ENCODE measurements around the gene CALU. TPM values are rescaled to one million over a fixed set of nuclear protein-coding genes. Genes with fewer than 3 reads are reported as not detected.

CALU gene
- total RNA-seq, 2 experiments from 2014 or later: 28.4 to 29.9 TPM

DNA sequence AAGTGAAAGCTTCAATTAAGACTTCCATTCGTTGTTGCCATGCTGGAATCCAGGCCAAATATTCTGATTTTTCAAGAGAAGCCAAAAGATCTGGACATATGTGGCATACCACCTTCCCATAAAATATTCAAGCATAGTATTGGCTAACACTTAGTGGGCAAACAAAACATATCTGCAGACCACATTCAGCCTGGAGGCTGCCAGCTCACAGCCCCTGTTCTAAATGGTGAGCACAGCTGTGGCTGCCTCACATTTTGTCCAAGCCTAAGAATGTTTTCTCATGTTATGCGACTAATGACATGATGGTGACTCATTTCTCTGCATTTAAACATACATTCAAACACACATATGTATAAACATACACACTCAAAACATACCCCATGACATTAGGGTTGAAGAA is 10.6 kb upstream of the CALU start:
- H3K4me1 Mint-ChIP-seq (ENCODE audit: low read depth): no peaks in the 10 kb centered on the region
- Histone ChIP-seq H3K4me1 (ENCODE audit: insufficient read depth, low read length) (no peaks in the 10 kb centered on the region), H3K27ac (ENCODE audit: low read depth in 1 of 2, low read length in 2 of 2) (no peak overlapping the region), H3K36me3 (ENCODE audit: insufficient read depth, low read length) (no peaks in the 10 kb centered on the region), H3K27me3 (ENCODE audit: control insufficient read depth in 1 of 2, insufficient read depth in 2 of 2, low read length in 2 of 2) (peaks cover 0 to 3% of the 10 kb centered on the region in 2 experiments), H3K4me3 (ENCODE audit: low read length) (no peak overlapping the region), H3K9me3 (ENCODE audit: control insufficient read depth in 1 of 2, insufficient read depth in 1 of 2, low read length in 2 of 2) (no peaks in the 10 kb centered on the region)
- TF ChIP-seq, protein P1, sequence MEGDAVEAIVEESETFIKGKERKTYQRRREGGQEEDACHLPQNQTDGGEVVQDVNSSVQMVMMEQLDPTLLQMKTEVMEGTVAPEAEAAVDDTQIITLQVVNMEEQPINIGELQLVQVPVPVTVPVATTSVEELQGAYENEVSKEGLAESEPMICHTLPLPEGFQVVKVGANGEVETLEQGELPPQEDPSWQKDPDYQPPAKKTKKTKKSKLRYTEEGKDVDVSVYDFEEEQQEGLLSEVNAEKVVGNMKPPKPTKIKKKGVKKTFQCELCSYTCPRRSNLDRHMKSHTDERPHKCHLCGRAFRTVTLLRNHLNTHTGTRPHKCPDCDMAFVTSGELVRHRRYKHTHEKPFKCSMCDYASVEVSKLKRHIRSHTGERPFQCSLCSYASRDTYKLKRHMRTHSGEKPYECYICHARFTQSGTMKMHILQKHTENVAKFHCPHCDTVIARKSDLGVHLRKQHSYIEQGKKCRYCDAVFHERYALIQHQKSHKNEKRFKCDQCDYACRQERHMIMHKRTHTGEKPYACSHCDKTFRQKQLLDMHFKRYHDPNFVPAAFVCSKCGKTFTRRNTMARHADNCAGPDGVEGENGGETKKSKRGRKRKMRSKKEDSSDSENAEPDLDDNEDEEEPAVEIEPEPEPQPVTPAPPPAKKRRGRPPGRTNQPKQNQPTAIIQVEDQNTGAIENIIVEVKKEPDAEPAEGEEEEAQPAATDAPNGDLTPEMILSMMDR (IDR thresholded peaks at IDR 0.05): no peak
- no peak for ATAC-seq (ENCODE audit: poor library complexity)
- no peaks in the 10 kb centered on the region for H3K36me3 Mint-ChIP-seq (ENCODE audit: low read depth)
- H3K4me3 Mint-ChIP-seq: no peak overlapping the region
- intact Hi-C loops (cut with DNase I, micrococcal nuclease): no loop called here
- ChIA-PET POLR2A (no interaction called here), CTCF (no interaction called here)
- no peaks in the 10 kb centered on the region for H3K9me3 Mint-ChIP-seq
- no peak for DNase-seq
- no peak overlapping the region for H3K27ac Mint-ChIP-seq
- peaks cover 32% of the 10 kb centered on the region for H3K27me3 Mint-ChIP-seq

DNA sequence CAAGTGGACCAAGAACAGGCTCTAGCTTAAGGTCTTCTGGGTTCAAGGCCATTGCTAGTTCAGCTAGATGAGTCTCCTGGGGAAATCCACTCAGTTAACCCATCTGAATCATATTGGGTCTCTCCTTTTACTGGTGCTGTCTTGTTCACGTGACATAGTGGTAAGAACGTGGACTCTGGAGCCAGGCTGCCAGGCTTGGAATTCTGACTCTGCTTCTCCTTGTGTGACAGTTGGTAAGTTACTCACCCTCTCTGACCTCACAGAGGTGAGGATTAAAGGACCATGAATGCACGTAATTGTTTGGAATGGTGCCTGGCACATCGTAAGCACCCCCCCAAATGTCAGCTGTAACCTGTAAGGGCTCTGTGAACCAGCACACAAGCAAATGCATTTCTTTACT is 9.7 kb upstream of the CALU start:
- ATAC-seq (ENCODE audit: poor library complexity) (no peak), DNase-seq (no peak)
- TF ChIP-seq, protein P1 (IDR thresholded peaks at IDR 0.05): no peak
- no peaks in the 10 kb centered on the region for H3K9me3 ChIP-seq (ENCODE audit: control insufficient read depth in 1 of 2, insufficient read depth in 1 of 2, low read length in 2 of 2)
- no peaks in the 10 kb centered on the region for H3K36me3 Mint-ChIP-seq (ENCODE audit: low read depth)
- H3K4me1 ChIP-seq (ENCODE audit: insufficient read depth, low read length): no peaks in the 10 kb centered on the region
- POLR2A ChIA-PET: no interaction called here
- no peaks in the 10 kb centered on the region for H3K9me3 Mint-ChIP-seq
- no peaks in the 10 kb centered on the region for H3K36me3 ChIP-seq (ENCODE audit: insufficient read depth, low read length)
- H3K27ac ChIP-seq (ENCODE audit: low read depth in 1 of 2, low read length in 2 of 2): no peak overlapping the region
- H3K27ac Mint-ChIP-seq: no peak overlapping the region
- H3K4me1 Mint-ChIP-seq (ENCODE audit: low read depth): no peaks in the 10 kb centered on the region
- peaks cover 0 to 3% of the 10 kb centered on the region in 2 experiments for H3K27me3 ChIP-seq (ENCODE audit: control insufficient read depth in 1 of 2, insufficient read depth in 2 of 2, low read length in 2 of 2)
- no peak overlapping the region for H3K4me3 ChIP-seq (ENCODE audit: low read length)
- intact Hi-C loops (cut with DNase I, micrococcal nuclease): no loop called here
- H3K27me3 Mint-ChIP-seq: peaks cover 32% of the 10 kb centered on the region
- CTCF ChIA-PET: no interaction called here
- H3K4me3 Mint-ChIP-seq: no peak overlapping the region

- no peak overlapping the region for H3K4me3 ChIP-seq (ENCODE audit: low read length)
- H3K27ac ChIP-seq (ENCODE audit: low read depth in 1 of 2, low read length in 2 of 2): no peak overlapping the region
- no peak overlapping the region for H3K27ac Mint-ChIP-seq
- no peak overlapping the region for H3K4me3 Mint-ChIP-seq
- H3K36me3 Mint-ChIP-seq (ENCODE audit: low read depth): no peaks in the 10 kb centered on the region
- no peaks in the 10 kb centered on the region for H3K36me3 ChIP-seq (ENCODE audit: insufficient read depth, low read length)
- H3K9me3 ChIP-seq (ENCODE audit: control insufficient read depth in 1 of 2, insufficient read depth in 1 of 2, low read length in 2 of 2): no peaks in the 10 kb centered on the region
- no peak for DNase-seq
- peaks cover 0 to 3% of the 10 kb centered on the region in 2 experiments for H3K27me3 ChIP-seq (ENCODE audit: control insufficient read depth in 1 of 2, insufficient read depth in 2 of 2, low read length in 2 of 2)
- no peak for ATAC-seq (ENCODE audit: poor library complexity)
- TF ChIP-seq, protein P1 (IDR thresholded peaks at IDR 0.05): no peak
- peaks cover 24% of the 10 kb centered on the region for H3K27me3 Mint-ChIP-seq
- H3K4me1 Mint-ChIP-seq (ENCODE audit: low read depth): no peaks in the 10 kb centered on the region
- ChIA-PET POLR2A (no interaction called here), CTCF (interaction anchor here (1.3 kb wide), 1 partner anchor 11 kb away, joined by 3 read pairs; no protein-coding TSS in a partner anchor)
- intact Hi-C loops (cut with DNase I, micrococcal nuclease): loop anchor here in 1 of 2 experiments (10.0 kb wide), 1 partner anchor 1076 kb away; the partner anchor contains the start of gene SND1
- no peaks in the 10 kb centered on the region for H3K9me3 Mint-ChIP-seq
- no peaks in the 10 kb centered on the region for H3K4me1 ChIP-seq (ENCODE audit: insufficient read depth, low read length)
Measured at GRCh38 chr7:128731184-128731583, 8.0 kb upstream of the CALU start.
